ENCODE data around the gene SLX4IP.

The SLX4IP gene

GRCh38 chr20:10539818-10540553 lies 104.9 kb downstream of the SLX4IP start:
- no peaks in the 10 kb centered on the region for H3K27me3 ChIP-seq (ENCODE audit: insufficient read depth, poor library complexity, severe bottlenecking)
- H3K27ac ChIP-seq (replicated peaks): peak overlapping the region; percentile 57
- TF ChIP-seq SPI1 (IDR thresholded peaks at IDR 0.05; ENCODE audit: borderline replicate concordance, low read depth) (no peak), POLR2AphosphoS5 (IDR thresholded peaks at IDR 0.05; ENCODE audit: low read depth) (no peak), GABPA (IDR thresholded peaks at IDR 0.05; ENCODE audit: low read depth) (no peak), CTCF (IDR thresholded peaks at IDR 0.05; ENCODE audit: insufficient read depth, low read length) (no peak)
- TF ChIP-seq, protein P1, sequence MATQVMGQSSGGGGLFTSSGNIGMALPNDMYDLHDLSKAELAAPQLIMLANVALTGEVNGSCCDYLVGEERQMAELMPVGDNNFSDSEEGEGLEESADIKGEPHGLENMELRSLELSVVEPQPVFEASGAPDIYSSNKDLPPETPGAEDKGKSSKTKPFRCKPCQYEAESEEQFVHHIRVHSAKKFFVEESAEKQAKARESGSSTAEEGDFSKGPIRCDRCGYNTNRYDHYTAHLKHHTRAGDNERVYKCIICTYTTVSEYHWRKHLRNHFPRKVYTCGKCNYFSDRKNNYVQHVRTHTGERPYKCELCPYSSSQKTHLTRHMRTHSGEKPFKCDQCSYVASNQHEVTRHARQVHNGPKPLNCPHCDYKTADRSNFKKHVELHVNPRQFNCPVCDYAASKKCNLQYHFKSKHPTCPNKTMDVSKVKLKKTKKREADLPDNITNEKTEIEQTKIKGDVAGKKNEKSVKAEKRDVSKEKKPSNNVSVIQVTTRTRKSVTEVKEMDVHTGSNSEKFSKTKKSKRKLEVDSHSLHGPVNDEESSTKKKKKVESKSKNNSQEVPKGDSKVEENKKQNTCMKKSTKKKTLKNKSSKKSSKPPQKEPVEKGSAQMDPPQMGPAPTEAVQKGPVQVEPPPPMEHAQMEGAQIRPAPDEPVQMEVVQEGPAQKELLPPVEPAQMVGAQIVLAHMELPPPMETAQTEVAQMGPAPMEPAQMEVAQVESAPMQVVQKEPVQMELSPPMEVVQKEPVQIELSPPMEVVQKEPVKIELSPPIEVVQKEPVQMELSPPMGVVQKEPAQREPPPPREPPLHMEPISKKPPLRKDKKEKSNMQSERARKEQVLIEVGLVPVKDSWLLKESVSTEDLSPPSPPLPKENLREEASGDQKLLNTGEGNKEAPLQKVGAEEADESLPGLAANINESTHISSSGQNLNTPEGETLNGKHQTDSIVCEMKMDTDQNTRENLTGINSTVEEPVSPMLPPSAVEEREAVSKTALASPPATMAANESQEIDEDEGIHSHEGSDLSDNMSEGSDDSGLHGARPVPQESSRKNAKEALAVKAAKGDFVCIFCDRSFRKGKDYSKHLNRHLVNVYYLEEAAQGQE (IDR thresholded peaks at IDR 0.05; ENCODE audit: insufficient replicate concordance, low read depth): no peak
- H3K4me3 ChIP-seq (replicated peaks; ENCODE audit: insufficient read depth, low read length): no peak overlapping the region
- DNase-seq (ENCODE audit: low read depth in 1 of 2, low spot score in 1 of 2): no peak

- DNase-seq (ENCODE audit: low read depth in 1 of 2, low spot score in 1 of 2): peak in 1 of 2 experiments; percentile 18
- TF ChIP-seq SPI1 (IDR thresholded peaks at IDR 0.05; ENCODE audit: borderline replicate concordance, low read depth) (peak; percentile 62; the same call in 1 of the 2 replicates), CTCF (IDR thresholded peaks at IDR 0.05; ENCODE audit: insufficient read depth, low read length) (no peak), GABPA (IDR thresholded peaks at IDR 0.05; ENCODE audit: low read depth) (no peak)
- TF ChIP-seq, protein P1 (IDR thresholded peaks at IDR 0.05; ENCODE audit: insufficient replicate concordance, low read depth): no peak
- Histone ChIP-seq H3K4me3 (replicated peaks; ENCODE audit: insufficient read depth, low read length) (no peak overlapping the region), H3K27ac (replicated peaks) (peak overlapping the region; percentile 57), H3K27me3 (ENCODE audit: insufficient read depth, poor library complexity, severe bottlenecking) (no peaks in the 10 kb centered on the region)
These were observed 105.8 kb downstream of the SLX4IP start for GRCh38 chr20:10540636-10541493.

DNA sequence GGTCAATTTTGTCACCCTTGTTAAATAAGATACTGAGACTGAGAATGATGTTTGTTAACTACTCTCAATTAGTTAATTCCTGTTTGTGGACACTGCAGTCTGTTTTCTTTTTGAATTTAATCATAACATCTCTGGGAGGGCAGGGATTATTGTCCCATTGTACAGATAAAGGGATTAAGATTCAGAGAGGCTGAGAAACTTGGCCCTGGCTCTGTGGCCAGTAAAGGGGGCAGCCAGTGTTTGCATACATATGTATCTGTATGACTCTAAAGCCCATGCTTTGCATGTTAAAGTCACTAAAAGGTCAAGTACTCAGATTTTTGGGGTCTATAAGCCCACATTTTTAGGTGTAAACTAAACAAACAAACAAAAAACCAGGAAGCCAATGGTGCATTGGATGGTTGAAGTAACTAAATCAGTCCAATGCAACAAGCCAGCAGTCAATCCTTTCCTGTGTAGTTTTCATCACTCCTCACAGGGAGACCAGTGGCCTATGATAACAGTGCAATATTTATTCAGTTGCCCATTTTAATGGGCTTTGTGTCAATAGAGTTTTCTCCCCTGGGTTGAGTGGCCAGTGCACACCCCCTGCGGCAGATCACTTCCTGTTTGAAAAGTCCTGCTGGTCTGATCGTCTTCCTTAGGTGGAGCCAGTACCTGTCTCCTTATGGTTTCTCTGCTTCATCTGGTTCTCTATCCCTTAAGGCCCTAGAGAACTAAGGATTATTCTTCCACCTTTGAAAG lies 106.7 kb downstream of the SLX4IP start:
- H3K27me3 ChIP-seq (ENCODE audit: insufficient read depth, poor library complexity, severe bottlenecking): no peaks in the 10 kb centered on the region
- no peak overlapping the region for H3K4me3 ChIP-seq (replicated peaks; ENCODE audit: insufficient read depth, low read length)
- TF ChIP-seq, protein P1 (IDR thresholded peaks at IDR 0.05; ENCODE audit: insufficient replicate concordance, low read depth): no peak
- TF ChIP-seq SPI1 (IDR thresholded peaks at IDR 0.05; ENCODE audit: borderline replicate concordance, low read depth): peak; percentile 8; the same call in 1 of the 2 replicates
- no peak for DNase-seq (ENCODE audit: low read depth in 1 of 2, low spot score in 1 of 2)
- no peak overlapping the region; the same call in 1 of the 2 replicates for H3K27ac ChIP-seq (replicated peaks)
